Thoracic aorta (tissue), 2 donors: ENCODE measurements around the gene NOP16. TPM values are rescaled to one million over a fixed set of nuclear protein-coding genes. Genes with fewer than 3 reads are reported as not detected.
A peak's percentile ranks its signal among the peaks of the same experiment; 100 is the strongest.

Experiments used
- ATAC-seq: fragments of 150-250 bp; one replicate; pipeline ENCODE4 v1.8.0; 2017; ENCODE audit warnings: low read depth; ENCODE audit not compliant: insufficient number of reproducible peaks, low FRiP score
- DNase-seq: peaks from one replicate; pipeline ENCODE4 v3.0.0-alpha.2; 2020; ENCODE audit warnings: low spot score
- H3K27ac ChIP-seq, 2 donors: fragments of 200-600 bp; sonication (generic); 1 replicate in 1 of 2; 2 replicates in 1 of 2; pipeline ENCODE4 v1.5.1; 2016; ENCODE audit warnings: mild to moderate bottlenecking in 2 of 2, moderate library complexity in 2 of 2
- H3K27me3 ChIP-seq: fragments of 200-600 bp; sonication (generic); replicated peaks from 2 replicates; pipeline ENCODE4 v1.6.0; 2016; ENCODE audit warnings: mild to moderate bottlenecking; ENCODE audit not compliant: insufficient read depth
- H3K36me3 ChIP-seq: fragments of 200-600 bp; sonication (generic); one replicate; pipeline ENCODE4 v1.5.1; 2016
- H3K4me1 ChIP-seq, 2 donors: fragments of 200-600 bp; sonication (generic); 1 replicate in 1 of 2; 2 replicates in 1 of 2; pipeline versions ENCODE4 v1.5.1 to v1.6.0; 2016; ENCODE audit warnings: low read depth in 2 of 2, mild to moderate bottlenecking in 1 of 2; ENCODE audit not compliant: control insufficient read depth in 1 of 2
- H3K4me3 ChIP-seq: fragments of 200-600 bp; sonication (generic); 2 replicates; pipeline ENCODE4 v1.5.1; 2016; ENCODE audit warnings: mild to moderate bottlenecking
- H3K9me3 ChIP-seq: fragments of 200-600 bp; sonication (generic); 2 replicates; pipeline ENCODE4 v1.5.1; 2016
- total RNA-seq, 2 donors: library from RNA; depleted of rRNA; stranded (reverse); fragments of >200 nt; gene quantifications; one replicate each; pipeline versions ENCODE4 v1.1.0 to v1.2.3, GENCODE V29; 2016
- TF ChIP-seq, protein P1 (sequence below): fragments of 200-600 bp; sonication (generic); IDR thresholded peaks from one replicate; pipeline ENCODE4 v1.5.1; 2019; ENCODE audit warnings: antibody characterized with exemption

The NOP16 gene
- total RNA-seq, 2 donors from 2014 or later = 6.3 to 12.6 TPM

DNA sequence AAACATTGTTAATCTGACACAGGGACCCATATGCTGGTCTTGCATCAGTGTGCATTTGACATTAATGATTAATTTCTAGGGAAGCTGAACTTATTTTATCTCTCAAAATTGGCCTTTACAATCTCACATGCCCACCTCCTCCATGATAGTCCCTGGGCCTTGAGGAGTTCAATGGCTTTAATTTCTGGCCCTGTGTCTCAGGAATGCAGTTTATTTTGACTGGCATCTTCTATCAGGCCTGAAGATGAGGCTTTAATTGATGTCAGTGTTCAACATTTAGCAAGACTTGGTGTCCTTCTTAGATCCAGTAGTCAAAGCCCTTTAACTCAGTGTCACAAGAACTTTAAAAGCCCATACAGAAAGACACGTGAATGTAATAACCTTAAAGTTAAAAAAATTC is 38.5 kb upstream of the NOP16 start:
- TF ChIP-seq, protein P1, sequence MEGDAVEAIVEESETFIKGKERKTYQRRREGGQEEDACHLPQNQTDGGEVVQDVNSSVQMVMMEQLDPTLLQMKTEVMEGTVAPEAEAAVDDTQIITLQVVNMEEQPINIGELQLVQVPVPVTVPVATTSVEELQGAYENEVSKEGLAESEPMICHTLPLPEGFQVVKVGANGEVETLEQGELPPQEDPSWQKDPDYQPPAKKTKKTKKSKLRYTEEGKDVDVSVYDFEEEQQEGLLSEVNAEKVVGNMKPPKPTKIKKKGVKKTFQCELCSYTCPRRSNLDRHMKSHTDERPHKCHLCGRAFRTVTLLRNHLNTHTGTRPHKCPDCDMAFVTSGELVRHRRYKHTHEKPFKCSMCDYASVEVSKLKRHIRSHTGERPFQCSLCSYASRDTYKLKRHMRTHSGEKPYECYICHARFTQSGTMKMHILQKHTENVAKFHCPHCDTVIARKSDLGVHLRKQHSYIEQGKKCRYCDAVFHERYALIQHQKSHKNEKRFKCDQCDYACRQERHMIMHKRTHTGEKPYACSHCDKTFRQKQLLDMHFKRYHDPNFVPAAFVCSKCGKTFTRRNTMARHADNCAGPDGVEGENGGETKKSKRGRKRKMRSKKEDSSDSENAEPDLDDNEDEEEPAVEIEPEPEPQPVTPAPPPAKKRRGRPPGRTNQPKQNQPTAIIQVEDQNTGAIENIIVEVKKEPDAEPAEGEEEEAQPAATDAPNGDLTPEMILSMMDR = no peak
- ATAC-seq = no peak

DNA sequence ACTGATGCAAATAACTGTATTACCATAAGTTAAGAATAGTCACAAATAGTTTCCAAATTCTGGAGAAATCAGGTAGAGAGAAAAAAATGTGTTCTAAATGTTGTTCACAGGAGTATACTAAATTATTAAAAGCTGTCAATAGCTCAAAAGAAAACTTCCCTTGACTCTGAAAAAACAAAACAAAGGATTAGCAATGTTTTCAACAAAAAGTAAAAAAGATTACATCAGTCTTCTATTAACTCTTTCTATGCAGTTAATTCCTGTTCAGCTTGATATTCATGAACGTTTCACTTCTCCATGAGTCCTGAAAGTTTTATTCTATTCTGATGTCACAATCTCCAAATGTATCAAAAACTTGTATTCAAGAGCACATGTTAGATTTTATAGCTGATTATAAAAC is 37.4 kb upstream of the NOP16 start:
- Histone ChIP-seq H3K9me3 (no peaks in the 10 kb centered on the region), H3K36me3 (no peaks in the 10 kb centered on the region), H3K4me3 (no peak overlapping the region), H3K4me1 (peaks cover 11 to 19% of the 10 kb centered on the region in 2 donors), H3K27me3 (no peaks in the 10 kb centered on the region), H3K27ac (peak overlapping the region in 1 of 2 donors; percentile 66)
- TF ChIP-seq, protein P1 = no peak
- ATAC-seq = no peak
- DNase-seq = no peak

More for the DNA sequence above, 38.5 kb upstream of the NOP16 start:
- peaks cover 11 to 19% of the 10 kb centered on the region in 2 donors for H3K4me1 ChIP-seq
- H3K9me3 ChIP-seq = no peaks in the 10 kb centered on the region
- no peak for DNase-seq
- no peak overlapping the region for H3K4me3 ChIP-seq
- H3K36me3 ChIP-seq = no peaks in the 10 kb centered on the region
- H3K27ac ChIP-seq = no peak overlapping the region
- H3K27me3 ChIP-seq = no peaks in the 10 kb centered on the region

DNA sequence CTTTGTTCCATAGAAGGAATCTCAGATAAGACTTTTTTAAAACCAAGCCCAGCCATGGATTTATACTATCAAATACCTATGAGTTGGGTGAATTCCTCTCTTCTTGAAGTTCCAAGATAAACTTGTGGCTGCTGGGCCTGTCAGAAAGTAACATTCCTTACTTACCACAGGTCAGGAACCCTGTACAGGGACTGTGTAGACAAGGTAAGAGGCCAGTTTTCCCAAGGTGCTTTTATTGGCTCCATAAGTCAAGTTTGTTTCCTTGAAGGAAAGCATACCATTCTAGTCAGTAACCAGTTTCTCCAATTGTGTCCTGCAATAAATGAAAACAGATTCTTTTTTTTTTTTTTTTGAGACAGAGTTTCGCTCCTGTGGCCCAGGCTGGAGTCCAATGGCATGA is 36.7 kb upstream of the NOP16 start:
- Histone ChIP-seq H3K27ac (peak overlapping the region; percentile 63 to 66), H3K4me1 (peaks cover 11 to 19% of the 10 kb centered on the region in 2 donors), H3K36me3 (no peaks in the 10 kb centered on the region), H3K4me3 (peak overlapping the region; percentile 32), H3K9me3 (no peaks in the 10 kb centered on the region), H3K27me3 (no peaks in the 10 kb centered on the region)
- DNase-seq (no peak), ATAC-seq (no peak)
- TF ChIP-seq, protein P1 = no peak

DNA sequence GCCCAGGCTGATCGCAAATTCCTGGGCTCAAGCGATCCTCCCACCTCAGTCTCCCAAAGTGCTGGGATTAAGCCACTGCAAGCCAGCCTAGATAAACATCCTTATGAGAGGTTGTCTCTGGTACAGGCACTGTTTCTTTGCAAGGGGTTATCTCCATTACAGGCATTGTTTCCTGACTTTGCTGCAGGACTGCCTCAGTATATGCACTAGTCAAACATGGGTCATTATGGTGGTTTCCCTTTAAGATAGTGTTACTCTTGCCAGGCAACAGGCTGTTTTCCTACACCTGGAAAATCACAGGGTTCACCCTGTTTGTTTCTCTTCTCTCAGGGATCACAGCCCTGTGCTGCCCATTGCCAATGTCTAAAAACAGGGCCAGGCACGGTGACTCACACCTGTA is 35.8 kb upstream of the NOP16 start:
- TF ChIP-seq, protein P1 = no peak
- Histone ChIP-seq H3K27ac (peak overlapping the region; percentile 57 to 66), H3K4me1 (peaks cover 11 to 19% of the 10 kb centered on the region in 2 donors), H3K9me3 (no peaks in the 10 kb centered on the region), H3K36me3 (no peaks in the 10 kb centered on the region), H3K27me3 (no peaks in the 10 kb centered on the region), H3K4me3 (peak overlapping the region; percentile 32)
- ATAC-seq = peak; percentile 65
- no peak for DNase-seq

DNA sequence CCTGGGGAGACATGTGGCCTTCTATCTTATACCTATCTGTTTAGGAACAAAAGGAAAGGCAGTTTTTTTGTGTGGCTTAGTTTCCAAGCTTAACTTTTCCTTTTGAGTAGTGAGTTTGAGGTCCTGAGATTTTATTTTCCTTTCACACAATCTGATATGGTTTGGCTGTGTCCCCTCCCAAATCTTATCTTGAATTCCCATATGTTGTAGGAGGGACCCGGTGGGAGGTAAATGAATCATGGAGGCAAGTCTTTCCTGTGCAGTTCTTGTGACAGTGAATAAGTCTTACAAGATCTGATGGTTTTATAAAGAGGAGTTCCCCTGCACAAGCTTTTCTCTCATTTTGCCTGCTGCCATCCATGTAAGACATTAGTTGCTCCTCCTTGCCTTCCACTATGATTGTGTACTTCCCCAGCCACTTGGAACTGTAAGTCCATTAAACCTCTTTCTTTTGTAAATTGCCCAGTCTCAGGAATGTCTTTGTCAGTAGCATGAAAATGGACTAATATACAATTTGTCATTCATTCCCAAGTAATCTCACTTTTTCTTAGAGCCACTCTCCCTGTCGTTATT is 32.7 kb upstream of the NOP16 start:
- H3K27ac ChIP-seq = no peak overlapping the region
- peaks cover 15 to 28% of the 10 kb centered on the region in 2 donors for H3K4me1 ChIP-seq
- H3K4me3 ChIP-seq = no peak overlapping the region
- H3K36me3 ChIP-seq = no peaks in the 10 kb centered on the region
- DNase-seq (no peak), ATAC-seq (no peak)
- H3K27me3 ChIP-seq = no peaks in the 10 kb centered on the region
- no peaks in the 10 kb centered on the region for H3K9me3 ChIP-seq
- TF ChIP-seq, protein P1 = no peak
